ENCODE results near the gene NUBPL. TPM values are rescaled to one million over a fixed set of nuclear protein-coding genes. Genes with fewer than 3 reads are reported as not detected.

Gene NUBPL
- total RNA-seq, 5 donors from 2014 or later (not counting 1 experiment from before 2014, with no cell fraction given) = 6.8 to 11.0 (median 10.2) TPM

GRCh38 chr14:31687726-31688125 lies 126.5 kb downstream of the NUBPL start:
- Mint-ChIP-seq H3K36me3 (peaks cover 54% of the 10 kb centered on the region), H3K27ac (no peak overlapping the region), H3K4me3 (no peak overlapping the region), H3K27me3 (no peaks in the 10 kb centered on the region), H3K4me1 (peaks cover 0 to 5% (median 3%) of the 10 kb centered on the region in 3 donors), H3K9me3 (peaks cover 3 to 23% (median 5%) of the 10 kb centered on the region in 3 donors)
- DNase-seq (no peak), ATAC-seq (replicated peaks in 1 of 4) (no peak)
- ChIA-PET CTCF (no interaction called here), POLR2A (no interaction called here)
- Histone ChIP-seq H3K36me3 (ENCODE audit: control insufficient read depth in 2 of 2, extremely low read depth in 1 of 2, insufficient read depth in 1 of 2, low read length in 1 of 2) (no peaks in the 10 kb centered on the region), H3K4me3 (ENCODE audit: control insufficient read depth in 1 of 2, extremely low read depth in 1 of 2, low read length in 1 of 2) (no peak overlapping the region), H3K27ac (ENCODE audit: low read length) (no peak overlapping the region), H3K4me1 (ENCODE audit: control insufficient read depth in 1 of 2, extremely low read depth in 1 of 2, insufficient read depth in 2 of 2, low read length in 2 of 2) (no peaks in the 10 kb centered on the region), H3K9me3 (no peaks in the 10 kb centered on the region), H3K27me3 (replicated peaks in 1 of 2; ENCODE audit: control insufficient read depth in 2 of 2, extremely low read depth in 1 of 2, insufficient read depth in 2 of 2, low read length in 1 of 2) (no peaks in the 10 kb centered on the region)
- no CpG with 5 or more reads among the region's 1 CpG for WGBS (ENCODE audit: insufficient coverage)

DNA sequence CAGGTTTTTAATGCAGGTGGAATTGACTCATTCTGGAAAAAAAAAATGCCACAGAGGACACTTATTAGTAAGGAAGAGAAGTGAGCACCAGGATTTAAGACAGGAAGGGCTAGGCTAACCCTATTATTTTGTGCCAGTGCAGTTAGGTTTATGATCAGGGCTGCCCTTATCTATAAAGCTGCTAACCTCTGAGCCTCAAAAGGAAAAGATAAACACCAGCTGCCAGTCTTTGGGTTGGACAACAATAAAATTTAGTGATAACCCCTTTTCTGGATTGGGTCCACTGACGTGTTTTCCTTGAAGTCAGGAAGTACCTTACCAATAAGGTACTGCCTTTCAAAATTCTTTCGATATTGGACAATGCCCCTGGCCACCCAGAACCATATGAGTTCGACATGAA lies 128.9 kb downstream of the NUBPL start:
- DNase-seq = no peak
- CTCF ChIA-PET = no interaction called here
- no peaks in the 10 kb centered on the region for H3K27me3 Mint-ChIP-seq

GRCh38 chr14:31692376-31692781 lies 131.2 kb downstream of the NUBPL start:
- Histone ChIP-seq H3K27ac (ENCODE audit: low read length) (no peak overlapping the region), H3K4me1 (ENCODE audit: control insufficient read depth in 1 of 2, extremely low read depth in 1 of 2, insufficient read depth in 2 of 2, low read length in 2 of 2) (no peaks in the 10 kb centered on the region), H3K9me3 (no peaks in the 10 kb centered on the region), H3K36me3 (ENCODE audit: control insufficient read depth in 2 of 2, extremely low read depth in 1 of 2, insufficient read depth in 1 of 2, low read length in 1 of 2) (no peaks in the 10 kb centered on the region), H3K4me3 (ENCODE audit: control insufficient read depth in 1 of 2, extremely low read depth in 1 of 2, low read length in 1 of 2) (no peak overlapping the region), H3K27me3 (replicated peaks in 1 of 2; ENCODE audit: control insufficient read depth in 2 of 2, extremely low read depth in 1 of 2, insufficient read depth in 2 of 2, low read length in 1 of 2) (no peaks in the 10 kb centered on the region)
- Mint-ChIP-seq H3K9me3 (peaks cover 0 to 3% (median 2%) of the 10 kb centered on the region in 3 donors), H3K4me3 (no peak overlapping the region), H3K27ac (no peak overlapping the region), H3K36me3 (peaks cover 37% of the 10 kb centered on the region), H3K4me1 (peaks cover 0 to 5% (median 3%) of the 10 kb centered on the region in 3 donors), H3K27me3 (no peaks in the 10 kb centered on the region)
- CTCF ChIA-PET = no interaction called here
- no peak for ATAC-seq (replicated peaks in 1 of 4)
- POLR2A ChIA-PET = no interaction called here
- WGBS (ENCODE audit: insufficient coverage) = no CpG with 5 or more reads among the region's 1 CpG
- DNase-seq = no peak

More for the DNA sequence above, 128.9 kb downstream of the NUBPL start:
- Histone ChIP-seq H3K27ac (ENCODE audit: low read length) (no peak overlapping the region), H3K4me1 (ENCODE audit: control insufficient read depth in 1 of 2, extremely low read depth in 1 of 2, insufficient read depth in 2 of 2, low read length in 2 of 2) (no peaks in the 10 kb centered on the region), H3K9me3 (no peaks in the 10 kb centered on the region), H3K27me3 (replicated peaks in 1 of 2; ENCODE audit: control insufficient read depth in 2 of 2, extremely low read depth in 1 of 2, insufficient read depth in 2 of 2, low read length in 1 of 2) (no peaks in the 10 kb centered on the region), H3K4me3 (ENCODE audit: control insufficient read depth in 1 of 2, extremely low read depth in 1 of 2, low read length in 1 of 2) (no peak overlapping the region), H3K36me3 (ENCODE audit: control insufficient read depth in 2 of 2, extremely low read depth in 1 of 2, insufficient read depth in 1 of 2, low read length in 1 of 2) (no peaks in the 10 kb centered on the region)
- Mint-ChIP-seq H3K4me3 (no peak overlapping the region), H3K36me3 (peaks cover 37% of the 10 kb centered on the region), H3K27ac (no peak overlapping the region), H3K4me1 (peaks cover 0 to 5% (median 3%) of the 10 kb centered on the region in 3 donors), H3K9me3 (peaks cover 2 to 7% (median 4%) of the 10 kb centered on the region in 3 donors)
- ATAC-seq (replicated peaks in 1 of 4) = no peak
- WGBS (ENCODE audit: insufficient coverage) = 83% methylated on average over 3 of the region's 3 CpGs
- POLR2A ChIA-PET = no interaction called here

DNA sequence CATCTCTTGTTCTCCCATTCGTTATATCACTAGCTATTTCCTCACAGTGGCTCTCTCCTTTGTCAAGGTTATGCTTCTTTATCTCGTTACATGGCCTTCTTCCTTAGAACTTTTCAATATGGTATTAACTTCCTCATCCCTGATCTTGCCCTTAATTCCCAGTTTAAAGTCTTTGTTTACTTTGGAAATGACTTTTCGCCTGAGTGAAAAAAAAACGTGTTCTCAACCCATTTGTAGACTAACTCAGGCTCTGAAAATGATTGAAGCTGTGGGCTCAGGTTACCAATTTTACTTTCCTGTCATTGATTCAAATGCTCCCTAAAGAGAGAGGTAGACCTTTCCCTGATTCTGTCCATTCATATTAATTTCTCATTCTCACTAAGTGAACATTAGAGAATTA lies 135.2 kb downstream of the NUBPL start:
- ChIA-PET POLR2A (no interaction called here), CTCF (no interaction called here)
- Mint-ChIP-seq H3K36me3 (peaks cover 32% of the 10 kb centered on the region), H3K4me1 (peaks cover 0 to 3% (median under 1%) of the 10 kb centered on the region in 3 donors), H3K4me3 (no peak overlapping the region), H3K27ac (no peak overlapping the region), H3K27me3 (no peaks in the 10 kb centered on the region), H3K9me3 (peaks cover 0 to 3% (median under 1%) of the 10 kb centered on the region in 3 donors)
- WGBS (ENCODE audit: insufficient coverage) = 79% methylated on average over 2 of the region's 4 CpGs
- no peaks in the 10 kb centered on the region for H3K27me3 ChIP-seq (replicated peaks in 1 of 2; ENCODE audit: control insufficient read depth in 2 of 2, extremely low read depth in 1 of 2, insufficient read depth in 2 of 2, low read length in 1 of 2)
- DNase-seq (no peak), ATAC-seq (replicated peaks in 1 of 4) (no peak)
- H3K4me3 ChIP-seq (ENCODE audit: control insufficient read depth in 1 of 2, extremely low read depth in 1 of 2, low read length in 1 of 2) = no peak overlapping the region
- no peak overlapping the region for H3K27ac ChIP-seq (ENCODE audit: low read length)
- no peaks in the 10 kb centered on the region for H3K36me3 ChIP-seq (ENCODE audit: control insufficient read depth in 2 of 2, extremely low read depth in 1 of 2, insufficient read depth in 1 of 2, low read length in 1 of 2)
- H3K9me3 ChIP-seq = no peaks in the 10 kb centered on the region
- H3K4me1 ChIP-seq (ENCODE audit: control insufficient read depth in 1 of 2, extremely low read depth in 1 of 2, insufficient read depth in 2 of 2, low read length in 2 of 2) = no peaks in the 10 kb centered on the region

- Histone ChIP-seq H3K9me3 (no peaks in the 10 kb centered on the region), H3K27me3 (replicated peaks in 1 of 2; ENCODE audit: control insufficient read depth in 2 of 2, extremely low read depth in 1 of 2, insufficient read depth in 2 of 2, low read length in 1 of 2) (no peaks in the 10 kb centered on the region), H3K4me3 (ENCODE audit: control insufficient read depth in 1 of 2, extremely low read depth in 1 of 2, low read length in 1 of 2) (no peak overlapping the region), H3K27ac (ENCODE audit: low read length) (no peak overlapping the region), H3K4me1 (ENCODE audit: control insufficient read depth in 1 of 2, extremely low read depth in 1 of 2, insufficient read depth in 2 of 2, low read length in 2 of 2) (no peaks in the 10 kb centered on the region), H3K36me3 (ENCODE audit: control insufficient read depth in 2 of 2, extremely low read depth in 1 of 2, insufficient read depth in 1 of 2, low read length in 1 of 2) (peaks cover 6 to 12% of the 10 kb centered on the region in 2 donors)
- no peak overlapping the region for H3K4me3 Mint-ChIP-seq
- ATAC-seq (replicated peaks in 1 of 4) = no peak
- no peak for DNase-seq
- H3K36me3 Mint-ChIP-seq = peaks cover 63% of the 10 kb centered on the region
- no peak overlapping the region for H3K27ac Mint-ChIP-seq
- H3K9me3 Mint-ChIP-seq = peaks cover 10 to 23% (median 23%) of the 10 kb centered on the region in 3 donors
- POLR2A ChIA-PET = no interaction called here
- no peaks in the 10 kb centered on the region for H3K27me3 Mint-ChIP-seq
- CTCF ChIA-PET = no interaction called here
- H3K4me1 Mint-ChIP-seq = no peaks in the 10 kb centered on the region
Measured at GRCh38 chr14:31699809-31700208, 138.6 kb downstream of the NUBPL start.

GRCh38 chr14:31700282-31701074 lies 139.3 kb downstream of the NUBPL start:
- ChIA-PET POLR2A (no interaction called here), CTCF (no interaction called here)
- Histone ChIP-seq H3K27me3 (replicated peaks in 1 of 2; ENCODE audit: control insufficient read depth in 2 of 2, extremely low read depth in 1 of 2, insufficient read depth in 2 of 2, low read length in 1 of 2) (no peaks in the 10 kb centered on the region), H3K36me3 (ENCODE audit: control insufficient read depth in 2 of 2, extremely low read depth in 1 of 2, insufficient read depth in 1 of 2, low read length in 1 of 2) (peaks cover 6 to 12% of the 10 kb centered on the region in 2 donors), H3K4me1 (ENCODE audit: control insufficient read depth in 1 of 2, extremely low read depth in 1 of 2, insufficient read depth in 2 of 2, low read length in 2 of 2) (no peaks in the 10 kb centered on the region), H3K4me3 (ENCODE audit: control insufficient read depth in 1 of 2, extremely low read depth in 1 of 2, low read length in 1 of 2) (no peak overlapping the region), H3K27ac (ENCODE audit: low read length) (no peak overlapping the region), H3K9me3 (no peaks in the 10 kb centered on the region)
- H3K27me3 Mint-ChIP-seq = no peaks in the 10 kb centered on the region
- H3K9me3 Mint-ChIP-seq = peaks cover 10 to 26% (median 26%) of the 10 kb centered on the region in 3 donors
- 96% methylated on average over 32 of the region's 35 CpGs for WGBS (ENCODE audit: insufficient coverage)
- DNase-seq = no peak
- H3K27ac Mint-ChIP-seq = no peak overlapping the region
- H3K4me1 Mint-ChIP-seq = no peaks in the 10 kb centered on the region
- H3K4me3 Mint-ChIP-seq = no peak overlapping the region
- peaks cover 67% of the 10 kb centered on the region for H3K36me3 Mint-ChIP-seq
- ATAC-seq (replicated peaks in 1 of 4) = no peak
